Naive thymus-derived CD8-positive, alpha-beta T cell (primary cell): ENCODE measurements around the gene CISD3. TPM values are rescaled to one million over a fixed set of nuclear protein-coding genes. Genes with fewer than 3 reads are reported as not detected.

Source experiments
- ATAC-seq, 2 donors: fragments of 150-1000 bp; cut with Tn5 transposase in 1 of 2; sonication (Bioruptor Pico), chemical (Tn5 transposase) in 1 of 2; 1 replicate in 1 of 2; 2 replicates in 1 of 2; pipeline ENCODE4 v1.10.0; 2021; ENCODE audit warnings: mild to moderate bottlenecking in 2 of 2, moderate library complexity in 2 of 2
- POLR2A ChIA-PET: fragments of 350-600 bp; sonication (Branson Sonifier 250); formaldehyde crosslinking; loops from one replicate; lab custom pipeline; 2021; ENCODE audit warnings: antibody characterized with exemption; lab: Charles Lee
- DNase-seq, 10 donors: peaks; one replicate each; pipeline versions ENCODE4 v3.0.0 to v3.0.0-alpha.2; 2020 to 2022
- H3K27ac Mint-ChIP-seq, 10 donors: one replicate each; pipeline ENCODE4 v1.8.0; 2020 to 2022; ENCODE audit warnings: mild to moderate bottlenecking in 10 of 10, mixed read lengths in 10 of 10, moderate library complexity in 4 of 10, inconsistent platforms in 1 of 10
- H3K27me3 Mint-ChIP-seq, 5 donors: one replicate each; pipeline ENCODE4 v1.8.0; 2021 to 2022; ENCODE audit warnings: mixed read lengths in 5 of 5
- H3K36me3 Mint-ChIP-seq, 3 donors: one replicate each; pipeline ENCODE4 v1.8.0; 2020 to 2022; ENCODE audit warnings: mixed read lengths in 3 of 3, mild to moderate bottlenecking in 2 of 3, inconsistent platforms in 1 of 3
- H3K4me1 Mint-ChIP-seq, 4 donors: one replicate each; pipeline ENCODE4 v1.8.0; 2021 to 2022; ENCODE audit warnings: mixed read lengths in 4 of 4
- H3K4me3 Mint-ChIP-seq, 10 donors: one replicate each; pipeline ENCODE4 v1.8.0; 2020 to 2022; ENCODE audit warnings: mild to moderate bottlenecking in 10 of 10, mixed read lengths in 10 of 10, moderate library complexity in 6 of 10, inconsistent platforms in 1 of 10
- H3K9me3 Mint-ChIP-seq, 9 donors: one replicate each; pipeline ENCODE4 v1.8.0; 2020 to 2022; ENCODE audit warnings: mixed read lengths in 9 of 9, mild to moderate bottlenecking in 3 of 9, inconsistent platforms in 1 of 9, moderate library complexity in 1 of 9
- polyA plus RNA-seq, 3 donors: library from polyadenylated mRNA; unstranded; fragments of 300-500 nt; fragmentation: Illumina TruSeq; gene quantifications; one replicate each; pipeline ENCODE4 v1.2.3, GENCODE V29; 2021
- total RNA-seq, 8 experiments: library from RNA in 2 of 8; stranded (reverse) in 2 of 8; gene quantifications; one replicate each; pipeline ENCODE4 v1.2.3 and lab custom pipeline; 2021 to 2026

The CISD3 gene
- total and polyA plus RNA-seq, 5 experiments from 2014 or later, result 10.7 to 63.3 (median 40.5) TPM

DNA sequence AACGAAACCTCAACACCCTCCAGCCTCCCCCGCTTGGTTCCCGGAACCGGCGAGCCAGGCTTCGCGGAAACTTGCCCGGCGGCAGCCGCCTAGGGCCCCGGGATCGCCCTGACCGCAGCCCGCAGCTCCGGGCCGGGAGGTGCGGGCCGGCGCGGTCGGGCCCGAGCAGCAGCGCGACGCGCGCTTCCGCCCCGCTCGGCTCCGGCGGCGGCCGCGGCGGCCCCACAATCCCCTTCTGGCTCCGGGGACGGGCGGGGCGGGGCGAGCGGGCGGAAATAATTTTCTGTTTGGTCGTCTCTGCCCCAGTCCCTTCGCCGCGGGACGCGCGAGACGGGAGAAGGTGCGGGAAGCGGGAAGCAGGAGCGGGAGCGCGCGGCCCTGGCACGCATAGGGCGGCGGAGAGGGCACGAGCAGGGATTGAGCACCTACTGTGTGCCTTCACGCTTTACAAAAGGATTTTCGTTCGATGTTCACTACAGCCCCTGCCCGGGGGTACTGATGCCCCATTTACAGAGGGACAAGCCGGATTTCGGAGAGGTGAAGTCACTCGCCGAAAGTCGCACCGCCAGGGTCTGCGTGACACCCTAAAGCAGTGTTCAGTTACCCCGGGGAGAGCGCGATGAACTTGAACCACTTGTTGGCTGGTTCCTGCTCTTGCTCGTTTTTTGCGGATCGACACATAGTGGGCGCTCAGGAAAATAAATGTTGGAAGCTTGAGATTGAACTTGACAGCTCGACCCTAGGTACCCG lies 27.8 kb upstream of the CISD3 start:
- ATAC-seq (peak; percentile 41 to 48), DNase-seq (peak; percentile 57 to 84 (median 74))
- no peaks in the 10 kb centered on the region for H3K9me3 Mint-ChIP-seq
- H3K27me3 Mint-ChIP-seq, result peaks cover 0 to 2% (median 0%) of the 10 kb centered on the region in 5 donors
- peak overlapping the region; percentile 92 to 99 (median 97) for H3K27ac Mint-ChIP-seq
- POLR2A ChIA-PET, result interaction anchor here (0.9 to 22.8 kb wide), 9 partner anchors 8 to 449 kb away, joined by 3 to 395 read pairs (median 5); partner anchors contain the start of genes CISD3, EPOP and PLXDC1
- peaks cover 31 to 50% (median 47%) of the 10 kb centered on the region in 4 donors for H3K4me1 Mint-ChIP-seq
- peak overlapping the region; percentile 92 to 99 (median 98) for H3K4me3 Mint-ChIP-seq
- H3K36me3 Mint-ChIP-seq, result peaks cover 0 to 3% (median 0%) of the 10 kb centered on the region in 3 donors

GRCh38 chr17:38702916-38703741 lies 27.0 kb upstream of the CISD3 start:
- ATAC-seq, result no peak
- no peaks in the 10 kb centered on the region for H3K9me3 Mint-ChIP-seq
- POLR2A ChIA-PET, result interaction anchor here (0.9 to 22.8 kb wide), 7 partner anchors 8 to 49 kb away, joined by 3 to 395 read pairs (median 13); partner anchors contain the start of genes CISD3 and EPOP
- peaks cover 37 to 52% (median 48%) of the 10 kb centered on the region in 4 donors for H3K4me1 Mint-ChIP-seq
- peak in 3 of 10 donors; percentile 23 to 34 (median 29) for DNase-seq
- H3K27me3 Mint-ChIP-seq, result peaks cover 0 to 2% (median 0%) of the 10 kb centered on the region in 5 donors
- H3K27ac Mint-ChIP-seq, result peak overlapping the region; percentile 92 to 99 (median 97)
- peak overlapping the region; percentile 92 to 99 (median 98) for H3K4me3 Mint-ChIP-seq
- peaks cover 0 to 10% (median 0%) of the 10 kb centered on the region in 3 donors for H3K36me3 Mint-ChIP-seq

DNA sequence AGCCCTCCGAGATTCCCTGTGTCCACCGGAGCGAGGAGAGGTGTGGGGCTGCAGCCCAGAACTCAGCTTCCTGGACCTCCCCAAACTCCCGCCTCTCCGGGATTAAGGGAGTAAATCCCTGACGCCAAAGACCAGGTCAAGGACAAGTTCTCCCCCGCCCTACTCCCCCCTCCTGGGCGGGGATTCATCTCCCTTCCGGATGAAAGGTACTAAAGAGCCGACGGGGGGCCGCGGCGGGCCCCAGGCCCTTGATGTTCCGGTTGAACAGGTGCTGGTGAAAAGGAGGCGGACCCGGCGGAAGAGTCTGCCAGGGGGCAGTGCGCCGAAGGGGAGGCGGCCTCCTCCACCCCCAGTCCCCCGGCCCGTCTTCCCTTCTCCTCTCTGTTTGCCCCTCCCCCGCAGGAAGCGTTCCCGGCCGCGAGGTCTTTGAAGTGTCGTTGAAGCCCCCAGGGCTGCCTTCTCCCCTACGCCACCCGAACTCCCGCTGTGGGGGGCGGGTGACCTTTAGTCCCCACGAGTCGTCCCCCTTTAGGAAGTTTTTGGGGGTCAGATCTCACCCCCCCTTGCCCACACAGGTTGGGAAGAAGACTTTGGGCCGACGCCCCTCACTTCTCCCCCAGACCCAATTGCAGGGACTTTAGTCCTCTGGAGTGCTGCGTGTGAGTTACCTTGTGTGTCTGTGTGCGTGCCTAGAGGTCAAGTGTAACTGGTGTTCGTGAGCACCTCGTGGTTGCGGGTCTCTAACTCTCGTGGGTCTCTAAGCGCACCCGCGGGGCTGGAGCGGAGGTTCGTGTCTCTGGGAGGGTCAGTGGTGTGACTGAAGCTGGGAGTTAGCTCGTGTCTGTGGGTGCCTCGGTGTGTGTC lies 26.2 kb upstream of the CISD3 start:
- ATAC-seq (peak; percentile 5 to 21), DNase-seq (peak; percentile 56 to 87 (median 62))
- H3K27me3 Mint-ChIP-seq, result peaks cover 0 to 2% (median 0%) of the 10 kb centered on the region in 5 donors
- peak overlapping the region; percentile 92 to 99 (median 98) for H3K4me3 Mint-ChIP-seq
- H3K4me1 Mint-ChIP-seq, result peaks cover 36 to 53% (median 52%) of the 10 kb centered on the region in 4 donors
- H3K27ac Mint-ChIP-seq, result peak overlapping the region; percentile 92 to 99 (median 97)
- POLR2A ChIA-PET, result interaction anchor here (0.8 to 22.8 kb wide), 16 partner anchors 9 to 496 kb away, joined by 3 to 395 read pairs (median 9); partner anchors contain the start of genes CISD3, EPOP, LASP1 and PIP4K2B
- H3K36me3 Mint-ChIP-seq, result peaks cover 0 to 16% (median 0%) of the 10 kb centered on the region in 3 donors
- no peaks in the 10 kb centered on the region for H3K9me3 Mint-ChIP-seq

DNA sequence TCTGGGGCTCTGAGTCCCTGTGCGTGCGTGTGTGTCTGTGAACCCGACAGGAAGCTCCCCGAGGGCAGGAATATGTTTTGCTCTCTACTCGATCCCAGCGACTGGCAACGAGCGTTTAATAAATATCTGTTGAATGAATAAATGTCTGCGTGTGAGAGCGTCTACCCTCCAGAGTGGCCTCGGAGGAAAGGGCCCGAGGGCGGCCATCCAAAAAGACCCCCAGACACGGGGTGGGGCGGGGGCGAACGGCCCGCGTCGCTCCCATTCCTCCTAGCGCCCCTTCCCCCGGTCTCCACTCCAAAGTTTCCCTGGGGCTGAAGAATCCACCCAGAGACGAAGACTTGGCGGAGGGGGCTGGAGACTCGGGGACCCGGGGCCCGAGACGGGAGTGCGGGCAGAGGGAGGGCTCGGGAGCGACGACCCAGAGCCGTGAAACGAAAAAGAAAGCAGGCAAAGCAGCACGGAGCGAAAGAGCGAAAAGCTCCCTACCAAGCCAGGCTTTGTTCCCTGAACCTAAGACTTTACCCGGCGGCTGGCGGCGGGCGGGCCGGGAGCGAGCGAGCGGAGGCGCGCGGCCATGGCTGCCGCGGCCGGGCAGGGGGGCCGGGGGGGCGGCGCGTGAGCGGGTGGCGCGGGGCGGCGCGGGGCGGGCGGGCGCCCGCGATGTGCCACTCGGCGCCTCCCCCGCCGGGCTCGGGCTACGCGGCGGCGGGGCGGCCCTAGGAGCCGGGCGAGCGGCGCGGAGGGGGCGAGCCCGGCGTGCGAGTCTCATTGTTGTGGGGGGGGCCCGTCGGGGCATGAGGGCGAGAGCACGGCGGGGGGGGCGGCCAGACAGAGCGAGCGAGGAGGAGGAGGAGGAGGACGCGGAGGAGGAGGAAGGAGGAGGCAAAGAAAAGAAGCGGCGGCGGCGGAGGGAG lies 25.3 kb upstream of the CISD3 start, which contains the start of gene MLLT6:
TSS of gene MLLT6 (plus strand) at position 668 of the 917 bp plus-strand sequence. CDS start 360 bp downstream, outside the sequence.
- Mint-ChIP-seq H3K27ac (peak within 1 kb of the TSS; percentile 93 to 99 (median 97)), H3K9me3 (no peaks in the 10 kb centered on the region), H3K4me1 (peaks cover 36 to 61% (median 55%) of the 10 kb centered on the region in 4 donors), H3K4me3 (peak within 1 kb of the TSS; percentile 92 to 99 (median 98)), H3K27me3 (no peaks in the 10 kb centered on the region), H3K36me3 (peaks cover 0 to 24% (median under 1%) of the 10 kb centered on the region in 3 donors)
- POLR2A ChIA-PET, result interaction anchor here (0.6 to 22.8 kb wide), 18 partner anchors 10 to 756 kb away, joined by 3 to 395 read pairs (median 6); partner anchors contain the start of genes CDK12, CISD3, EPOP and LASP1
- peak; percentile 74 to 90 (median 80) for DNase-seq
- peak; percentile 46 to 55 for ATAC-seq

- DNase-seq, result peak in 1 of 10 donors; percentile 47
- POLR2A ChIA-PET, result interaction anchor here (0.6 to 22.8 kb wide), 17 partner anchors 10 to 756 kb away, joined by 3 to 395 read pairs (median 6); partner anchors contain the start of genes CDK12, CISD3, EPOP and LASP1
- peaks cover 0 to 30% (median 6%) of the 10 kb centered on the region in 3 donors for H3K36me3 Mint-ChIP-seq
- peak overlapping the region in 9 of 10 donors; percentile 30 to 98 (median 94) for H3K4me3 Mint-ChIP-seq
- H3K27me3 Mint-ChIP-seq, result no peaks in the 10 kb centered on the region
- no peaks in the 10 kb centered on the region for H3K9me3 Mint-ChIP-seq
- peak in 1 of 2 donors; percentile 1 for ATAC-seq
- H3K27ac Mint-ChIP-seq, result peak overlapping the region in 3 of 10 donors; percentile 60 to 93 (median 70)
- peaks cover 39 to 67% (median 59%) of the 10 kb centered on the region in 4 donors for H3K4me1 Mint-ChIP-seq
Observed at GRCh38 chr17:38705523-38705802, 24.7 kb upstream of the CISD3 start.

DNA sequence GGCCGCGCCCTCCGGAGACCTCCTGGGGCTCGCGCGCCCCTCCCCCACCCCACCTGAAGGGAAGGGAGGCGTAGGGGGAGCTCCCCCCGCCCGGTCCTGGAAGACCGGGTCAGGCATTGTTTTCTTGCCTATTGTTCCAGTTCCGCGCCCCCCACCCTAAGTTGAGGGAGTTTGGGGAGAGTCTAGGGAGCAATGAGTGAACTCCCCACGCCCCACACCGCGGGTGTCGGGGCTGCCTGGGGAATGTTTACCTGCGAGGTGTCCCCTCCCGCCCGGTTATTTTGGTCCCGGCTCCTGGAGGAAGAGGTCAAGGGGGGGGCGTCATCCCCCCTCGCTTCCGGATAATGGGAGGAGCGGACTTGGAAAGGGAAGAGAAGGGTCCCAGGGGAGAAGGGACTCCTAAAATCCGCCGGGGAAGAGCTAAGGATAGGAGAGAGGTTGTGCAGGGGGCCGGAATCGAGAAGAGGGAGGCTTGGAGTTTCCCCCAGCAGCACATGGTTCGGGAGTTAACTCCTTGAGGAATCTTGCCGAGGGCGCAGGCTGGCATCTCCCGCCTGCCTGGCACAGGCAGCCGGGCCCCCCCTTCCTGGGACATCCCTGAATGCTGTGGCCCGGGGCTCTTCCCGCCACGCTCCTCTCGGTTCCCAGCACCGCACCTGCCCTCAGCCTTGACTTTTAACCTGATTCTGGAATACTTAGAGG lies 24.2 kb upstream of the CISD3 start:
- Mint-ChIP-seq H3K4me1 (peaks cover 43 to 72% (median 62%) of the 10 kb centered on the region in 4 donors), H3K27me3 (no peaks in the 10 kb centered on the region), H3K27ac (peak overlapping the region; percentile 67 to 95 (median 92)), H3K4me3 (peak overlapping the region; percentile 92 to 98 (median 96)), H3K36me3 (peaks cover 0 to 35% (median 6%) of the 10 kb centered on the region in 3 donors), H3K9me3 (no peaks in the 10 kb centered on the region)
- ATAC-seq, result no peak
- peak in 3 of 10 donors; percentile 25 to 38 (median 33) for DNase-seq
- POLR2A ChIA-PET, result interaction anchor here (0.6 to 22.8 kb wide), 12 partner anchors 8 to 755 kb away, joined by 3 to 395 read pairs (median 11); partner anchors contain the start of genes CDK12, CISD3, EPOP and PIP4K2B

DNA sequence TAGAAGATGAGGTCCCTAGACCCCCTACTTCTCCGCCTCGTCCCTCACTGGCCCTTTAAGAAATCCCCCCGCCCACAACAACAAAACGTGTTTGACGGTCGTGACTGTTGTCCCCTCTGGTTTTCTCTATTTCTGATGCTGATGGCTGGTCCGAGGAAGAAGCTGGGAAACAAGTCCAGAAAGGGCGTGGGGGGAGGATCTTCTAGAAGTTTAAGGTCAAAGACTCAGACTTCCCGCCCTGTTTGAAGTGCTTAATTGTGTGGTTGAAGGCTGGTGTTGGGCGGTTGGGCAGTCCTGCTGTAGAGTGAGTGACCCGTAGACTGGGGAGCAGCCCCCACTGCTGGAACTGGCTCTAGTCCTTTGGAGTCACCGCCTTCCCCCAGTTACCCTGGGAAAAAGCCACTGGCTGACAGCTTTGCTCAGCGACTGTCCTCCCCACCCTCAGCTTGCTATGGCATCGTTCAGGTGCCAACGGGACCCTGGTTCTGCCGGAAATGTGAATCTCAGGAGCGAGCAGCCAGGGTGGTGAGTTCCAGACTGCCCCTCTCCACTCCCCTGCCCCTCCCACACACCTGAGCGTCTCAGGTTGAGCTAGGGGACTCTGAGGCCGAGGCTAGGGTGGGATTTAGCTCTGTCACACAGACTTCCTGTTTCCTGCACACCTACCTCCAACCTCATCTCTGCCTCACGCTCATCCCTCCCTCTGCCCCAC lies 23.5 kb upstream of the CISD3 start:
- ATAC-seq (peak in 1 of 2 donors; percentile 11), DNase-seq (peak in 6 of 10 donors; percentile 30 to 68 (median 38))
- Mint-ChIP-seq H3K36me3 (peaks cover 0 to 42% (median 8%) of the 10 kb centered on the region in 3 donors), H3K4me1 (peaks cover 43 to 72% (median 59%) of the 10 kb centered on the region in 4 donors), H3K27ac (peak overlapping the region; percentile 67 to 95 (median 92)), H3K4me3 (peak overlapping the region; percentile 92 to 98 (median 96)), H3K27me3 (no peaks in the 10 kb centered on the region), H3K9me3 (no peaks in the 10 kb centered on the region)
- POLR2A ChIA-PET, result interaction anchor here (0.8 to 22.8 kb wide), 9 partner anchors 9 to 148 kb away, joined by 3 to 395 read pairs (median 11); partner anchors contain the start of genes CISD3, EPOP and RPL23

- ATAC-seq, result no peak
- POLR2A ChIA-PET, result interaction anchor here (1.3 to 22.8 kb wide), 6 partner anchors 8 to 146 kb away, joined by 7 to 395 read pairs (median 47); partner anchors contain the start of genes CISD3, EPOP and RPL23
- no peak for DNase-seq
- peak overlapping the region; percentile 53 to 95 (median 88) for H3K27ac Mint-ChIP-seq
- peak overlapping the region; percentile 26 to 98 (median 94) for H3K4me3 Mint-ChIP-seq
- H3K27me3 Mint-ChIP-seq, result no peaks in the 10 kb centered on the region
- H3K36me3 Mint-ChIP-seq, result peaks cover 0 to 50% (median 9%) of the 10 kb centered on the region in 3 donors
- H3K4me1 Mint-ChIP-seq, result peaks cover 42 to 71% (median 59%) of the 10 kb centered on the region in 4 donors
- no peaks in the 10 kb centered on the region for H3K9me3 Mint-ChIP-seq
Observed at GRCh38 chr17:38707678-38708351, 22.3 kb upstream of the CISD3 start.
